Measurements from ENCODE around the gene NAT14.

DNA sequence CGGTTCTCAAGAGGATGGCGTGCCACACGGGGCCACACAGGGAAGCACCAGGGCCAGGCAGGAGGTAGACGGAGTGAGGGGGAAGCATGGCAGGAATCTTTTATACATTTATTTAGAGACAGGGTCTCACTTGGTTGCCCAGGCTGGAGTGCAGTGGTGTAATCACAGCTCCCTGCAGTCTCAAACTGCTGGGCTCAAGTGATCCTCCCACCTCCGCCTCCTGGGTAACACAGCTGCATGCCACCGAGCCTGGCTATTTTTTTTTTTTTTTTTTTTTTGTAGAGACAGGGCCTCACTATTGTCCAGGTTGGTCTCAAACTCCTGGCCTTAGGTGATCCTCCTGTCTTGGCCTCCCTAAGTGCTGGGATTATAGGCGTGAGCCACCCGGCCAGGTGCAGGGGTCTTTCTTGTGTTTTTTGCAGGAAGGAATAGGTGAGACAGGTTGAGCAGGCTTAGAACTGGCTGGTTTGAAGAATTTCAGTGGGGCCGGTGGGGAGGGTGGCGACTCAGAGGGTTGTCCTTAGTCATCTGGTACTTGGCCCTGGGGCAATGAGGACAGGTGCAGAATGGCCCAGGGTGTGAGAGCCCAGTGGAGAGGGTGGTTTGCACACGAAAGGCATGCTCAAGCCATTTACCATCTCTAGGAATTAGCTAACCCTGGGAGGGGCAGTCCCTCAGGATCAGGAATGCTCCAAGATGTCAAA is 10.8 kb downstream of the NAT14 start:
- TF ChIP-seq, protein P1, sequence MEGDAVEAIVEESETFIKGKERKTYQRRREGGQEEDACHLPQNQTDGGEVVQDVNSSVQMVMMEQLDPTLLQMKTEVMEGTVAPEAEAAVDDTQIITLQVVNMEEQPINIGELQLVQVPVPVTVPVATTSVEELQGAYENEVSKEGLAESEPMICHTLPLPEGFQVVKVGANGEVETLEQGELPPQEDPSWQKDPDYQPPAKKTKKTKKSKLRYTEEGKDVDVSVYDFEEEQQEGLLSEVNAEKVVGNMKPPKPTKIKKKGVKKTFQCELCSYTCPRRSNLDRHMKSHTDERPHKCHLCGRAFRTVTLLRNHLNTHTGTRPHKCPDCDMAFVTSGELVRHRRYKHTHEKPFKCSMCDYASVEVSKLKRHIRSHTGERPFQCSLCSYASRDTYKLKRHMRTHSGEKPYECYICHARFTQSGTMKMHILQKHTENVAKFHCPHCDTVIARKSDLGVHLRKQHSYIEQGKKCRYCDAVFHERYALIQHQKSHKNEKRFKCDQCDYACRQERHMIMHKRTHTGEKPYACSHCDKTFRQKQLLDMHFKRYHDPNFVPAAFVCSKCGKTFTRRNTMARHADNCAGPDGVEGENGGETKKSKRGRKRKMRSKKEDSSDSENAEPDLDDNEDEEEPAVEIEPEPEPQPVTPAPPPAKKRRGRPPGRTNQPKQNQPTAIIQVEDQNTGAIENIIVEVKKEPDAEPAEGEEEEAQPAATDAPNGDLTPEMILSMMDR (IDR thresholded peaks at IDR 0.05; ENCODE audit: low read length), result no peak
- TF ChIP-seq EZH2 (optimal IDR thresholded peaks at IDR 0.05; ENCODE audit: low read depth, low read length) (no peak), EZH2phosphoT487 (IDR thresholded peaks at IDR 0.05; ENCODE audit: low read length) (no peak)

Data from MM.1S (cell line).